22Rv1 (cell line): ENCODE measurements around the gene PAPPA2.

Experiments used
- ZFX ChIP-seq: fragments of 450-650 bp; IDR thresholded peaks from 2 replicates; pipeline ENCODE4 v1.6.1; 2017; ENCODE audit warnings: antibody characterized with exemption, borderline replicate concordance
- TF ChIP-seq, protein P1 (sequence below): fragments of 450-650 bp; IDR thresholded peaks from 2 replicates; pipeline ENCODE4 v1.5.1; 2017; ENCODE audit warnings: mild to moderate bottlenecking

GRCh38 chr1:176450526-176450925 is 12.4 kb upstream of the PAPPA2 start:
- TF ChIP-seq, protein P1, sequence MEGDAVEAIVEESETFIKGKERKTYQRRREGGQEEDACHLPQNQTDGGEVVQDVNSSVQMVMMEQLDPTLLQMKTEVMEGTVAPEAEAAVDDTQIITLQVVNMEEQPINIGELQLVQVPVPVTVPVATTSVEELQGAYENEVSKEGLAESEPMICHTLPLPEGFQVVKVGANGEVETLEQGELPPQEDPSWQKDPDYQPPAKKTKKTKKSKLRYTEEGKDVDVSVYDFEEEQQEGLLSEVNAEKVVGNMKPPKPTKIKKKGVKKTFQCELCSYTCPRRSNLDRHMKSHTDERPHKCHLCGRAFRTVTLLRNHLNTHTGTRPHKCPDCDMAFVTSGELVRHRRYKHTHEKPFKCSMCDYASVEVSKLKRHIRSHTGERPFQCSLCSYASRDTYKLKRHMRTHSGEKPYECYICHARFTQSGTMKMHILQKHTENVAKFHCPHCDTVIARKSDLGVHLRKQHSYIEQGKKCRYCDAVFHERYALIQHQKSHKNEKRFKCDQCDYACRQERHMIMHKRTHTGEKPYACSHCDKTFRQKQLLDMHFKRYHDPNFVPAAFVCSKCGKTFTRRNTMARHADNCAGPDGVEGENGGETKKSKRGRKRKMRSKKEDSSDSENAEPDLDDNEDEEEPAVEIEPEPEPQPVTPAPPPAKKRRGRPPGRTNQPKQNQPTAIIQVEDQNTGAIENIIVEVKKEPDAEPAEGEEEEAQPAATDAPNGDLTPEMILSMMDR = no peak
- TF ChIP-seq ZFX = no peak
